GM23338 (cell line): ENCODE results near the gene NOPCHAP1. TPM values are rescaled to one million over a fixed set of nuclear protein-coding genes. Genes with fewer than 3 reads are reported as not detected.

Experiments used
- ATAC-seq: fragments of 200-7000 bp; cut with Tn5 transposase; 3 replicates; pipeline ENCODE4 v1.9.1; 2020
- DNase-seq: peaks from one replicate; pipeline ENCODE4 v3.0.0-alpha.2; 2015; ENCODE audit warnings: low spot score
- H2AFZ ChIP-seq: fragments of 200-600 bp; sonication (generic); 2 replicates; pipeline ENCODE4 v1.8.0; 2016; ENCODE audit warnings: antibody characterized with exemption, mild to moderate bottlenecking, moderate library complexity
- H3F3A ChIP-seq: fragments of 200-600 bp; sonication (generic); replicated peaks from 2 replicates; pipeline ENCODE4 v1.8.0; 2017; ENCODE audit warnings: antibody characterized with exemption, mixed run types, low read depth
- H3K27ac ChIP-seq: fragments of 200-600 bp; sonication (generic); 2 replicates; pipeline ENCODE4 v1.6.1; 2016; ENCODE audit warnings: low read depth
- H3K27me3 ChIP-seq: fragments of 200-600 bp; sonication (generic); 2 replicates; pipeline ENCODE4 v1.8.0; 2016; ENCODE audit warnings: mild to moderate bottlenecking, mixed run types, moderate library complexity; ENCODE audit not compliant: insufficient read depth
- H3K36me3 ChIP-seq: fragments of 200-600 bp; sonication (generic); 2 replicates; pipeline ENCODE4 v1.8.0; 2016; ENCODE audit warnings: mild to moderate bottlenecking; ENCODE audit not compliant: insufficient read depth
- H3K4me1 ChIP-seq: fragments of 200-600 bp; sonication (generic); 2 replicates; pipeline ENCODE4 v1.8.0; 2016; ENCODE audit warnings: mild to moderate bottlenecking, moderate library complexity; ENCODE audit not compliant: insufficient read depth
- H3K4me2 ChIP-seq: fragments of 200-600 bp; sonication (generic); 2 replicates; pipeline ENCODE4 v1.7.1; 2017; ENCODE audit warnings: mixed run types
- H3K4me3 ChIP-seq: fragments of 200-600 bp; sonication (generic); 2 replicates; pipeline ENCODE4 v1.6.1; 2016; ENCODE audit warnings: mixed run types
- H3K79me2 ChIP-seq: fragments of 200-600 bp; sonication (generic); replicated peaks from 2 replicates; pipeline ENCODE4 v1.8.0; 2017; ENCODE audit warnings: mild to moderate bottlenecking; ENCODE audit not compliant: insufficient read depth
- H3K9me2 ChIP-seq: fragments of 200-600 bp; sonication (generic); 2 replicates; pipeline ENCODE4 v1.8.0; 2017; ENCODE audit not compliant: insufficient read depth
- H4K20me1 ChIP-seq: fragments of 200-600 bp; sonication (generic); replicated peaks from 2 replicates; pipeline ENCODE4 v1.8.0; 2017; ENCODE audit warnings: mild to moderate bottlenecking; ENCODE audit not compliant: insufficient read depth
- H3K27ac Mint-ChIP-seq: 2 replicates; pipeline ENCODE4 v1.8.0; 2020; ENCODE audit warnings: inconsistent platforms, mild to moderate bottlenecking, moderate library complexity, mixed read lengths
- H3K27me3 Mint-ChIP-seq: 3 replicates; pipeline ENCODE4 v1.8.0; 2022; ENCODE audit warnings: low read depth, mild to moderate bottlenecking, moderate library complexity, mixed read lengths, inconsistent platforms; ENCODE audit not compliant: insufficient read depth, poor library complexity
- H3K36me3 Mint-ChIP-seq: 3 replicates; pipeline ENCODE4 v1.8.0; 2021; ENCODE audit warnings: low read depth, mild to moderate bottlenecking, inconsistent platforms, moderate library complexity, mixed read lengths
- H3K4me1 Mint-ChIP-seq: 3 replicates; pipeline ENCODE4 v1.8.0; 2020; ENCODE audit warnings: mild to moderate bottlenecking, inconsistent platforms, mixed read lengths
- H3K4me3 Mint-ChIP-seq: 3 replicates; pipeline ENCODE4 v1.8.0; 2021; ENCODE audit warnings: moderate library complexity, mild to moderate bottlenecking, inconsistent platforms, mixed read lengths
- H3K9me3 Mint-ChIP-seq: 3 replicates; pipeline ENCODE4 v1.8.0; 2020; ENCODE audit warnings: moderate library complexity, mild to moderate bottlenecking, inconsistent platforms, mixed read lengths
- CREB1 ChIP-seq: fragments of 250-450 bp; sonication (Bioruptor Pico); IDR thresholded peaks from 2 replicates; pipeline ENCODE4 v1.5.0; 2020; ENCODE audit warnings: low read depth, mild to moderate bottlenecking, moderate library complexity
- CTCF ChIP-seq, 2 experiments: fragments of 200-600 bp in 1 of 2; sonication (generic) in 1 of 2; conservative IDR thresholded peaks; 2 replicates each; pipeline versions ENCODE4 v1.5.1 to v1.6.1; 2016 to 2017; ENCODE audit warnings: antibody characterized with exemption in 2 of 2, low read depth in 2 of 2, mild to moderate bottlenecking in 2 of 2, moderate library complexity in 1 of 2
- EZH2 ChIP-seq: fragments of 200-600 bp; sonication (generic); IDR thresholded peaks from one replicate; pipeline ENCODE4 v1.8.0; 2017; ENCODE audit warnings: antibody characterized with exemption, mild to moderate bottlenecking, low read depth; ENCODE audit not compliant: unreplicated experiment
- EZH2phosphoT487 ChIP-seq: fragments of 200-600 bp; sonication (generic); IDR thresholded peaks from one replicate; pipeline ENCODE4 v1.8.1; 2018; ENCODE audit warnings: antibody characterized with exemption; ENCODE audit not compliant: unreplicated experiment
- POLR2AphosphoS5 ChIP-seq: IDR thresholded peaks from 2 replicates; pipeline ENCODE4 v1.6.1; 2016; ENCODE audit warnings: antibody characterized with exemption, low read depth
- STAT1 ChIP-seq: IDR thresholded peaks from one replicate; pipeline ENCODE4 v1.6.1; 2016; ENCODE audit warnings: antibody characterized with exemption; ENCODE audit not compliant: unreplicated experiment
- ZNF114 ChIP-seq: fragments of 250-450 bp; sonication (Bioruptor Pico); IDR thresholded peaks from 2 replicates; pipeline ENCODE4 v1.5.0; 2020; ENCODE audit warnings: mild to moderate bottlenecking, moderate library complexity
- ZNF331 ChIP-seq: fragments of 250-450 bp; sonication (Bioruptor Pico); IDR thresholded peaks from 2 replicates; pipeline ENCODE4 v1.5.0; 2020; ENCODE audit warnings: low read depth, mild to moderate bottlenecking, moderate library complexity
- ZNF462 ChIP-seq: fragments of 250-450 bp; sonication (Bioruptor Pico); IDR thresholded peaks from 2 replicates; pipeline ENCODE4 v1.5.0; 2020; ENCODE audit warnings: mild to moderate bottlenecking, moderate library complexity
- polyA plus RNA-seq: library from polyadenylated mRNA; unstranded; fragments of >200 nt; fragmentation: Nextera tagmentation; extraction: Ambion mirVana; gene quantifications from 2 replicates; pipeline ENCODE4 v1.2.1, GENCODE V29; 2016
- total RNA-seq: library from RNA; depleted of rRNA; stranded (reverse); fragments of >200 nt; shearing (Covaris generic); gene quantifications from 2 replicates; pipeline ENCODE4 v1.2.3, GENCODE V29; 2014

Gene NOPCHAP1
- total and polyA plus RNA-seq, 2 experiments from 2014 or later, result 14.7 to 221 TPM

- H3K27me3 Mint-ChIP-seq, result no peaks in the 10 kb centered on the region
- peak; percentile 17 for DNase-seq
- Histone ChIP-seq H3K4me1 (0 out of 2 replicates have a peak, but pooled peaks cover 8% of the 10 kb centered on the region), H3K4me3 (no peak overlapping the region), H3K27ac (no peak overlapping the region; the same call in 1 of the 2 replicates), H3K27me3 (no peaks in the 10 kb centered on the region), H3K79me2 (0 out of 2 replicates have a peak, but pooled peaks cover 1% of the 10 kb centered on the region), H3F3A (no peaks in the 10 kb centered on the region), H4K20me1 (peaks cover 5% of the 10 kb centered on the region; the same call in 1 of the 2 replicates), H3K4me2 (no peak overlapping the region), H3K9me2 (no peaks in the 10 kb centered on the region), H3K36me3 (no peaks in the 10 kb centered on the region), H2AFZ (no peak overlapping the region)
- TF ChIP-seq ZNF114 (CRISPR knock-in tag) (no peak), STAT1 (no peak)
- H3K27ac Mint-ChIP-seq, result peak overlapping the region; percentile 25
- H3K4me1 Mint-ChIP-seq, result peaks cover 19% of the 10 kb centered on the region; the same call in 2 of the 3 replicates
- no peaks in the 10 kb centered on the region for H3K9me3 Mint-ChIP-seq
- H3K36me3 Mint-ChIP-seq, result no peaks in the 10 kb centered on the region; the same call in 1 of the 3 replicates
- no peak for ATAC-seq
- H3K4me3 Mint-ChIP-seq, result no peak overlapping the region
These were observed 34.3 kb downstream of the NOPCHAP1 start for GRCh38 chr12:105020241-105020962.

- Mint-ChIP-seq H3K4me1 (peaks cover 11% of the 10 kb centered on the region; the same call in 2 of the 3 replicates), H3K36me3 (no peaks in the 10 kb centered on the region; the same call in 2 of the 3 replicates), H3K4me3 (no peak overlapping the region), H3K27ac (no peak overlapping the region), H3K27me3 (no peaks in the 10 kb centered on the region), H3K9me3 (no peaks in the 10 kb centered on the region)
- Histone ChIP-seq H3K79me2 (no peaks in the 10 kb centered on the region), H4K20me1 (peaks cover 5% of the 10 kb centered on the region; the same call in 1 of the 2 replicates), H3K9me2 (no peaks in the 10 kb centered on the region), H3K36me3 (no peaks in the 10 kb centered on the region), H3K27me3 (no peaks in the 10 kb centered on the region), H3K4me3 (no peak overlapping the region), H3K4me1 (0 out of 2 replicates have a peak, but pooled peaks cover 8% of the 10 kb centered on the region), H3K27ac (no peak overlapping the region), H3F3A (no peaks in the 10 kb centered on the region), H2AFZ (no peak overlapping the region), H3K4me2 (no peak overlapping the region)
- ATAC-seq, result no peak
- no peak for DNase-seq
- TF ChIP-seq ZNF331 (CRISPR knock-in tag), result no peak
- TF ChIP-seq ZNF114 (CRISPR knock-in tag), result no peak
- no peak for TF ChIP-seq ZNF462 (CRISPR knock-in tag)
- TF ChIP-seq POLR2AphosphoS5, result no peak
- no peak for TF ChIP-seq STAT1
- TF ChIP-seq CREB1 (CRISPR knock-in tag), result no peak
- no peak for TF ChIP-seq EZH2
- no peak for TF ChIP-seq CTCF (conservative IDR thresholded peaks at IDR 0.05; ENCODE audit: low read depth in 2 of 2)
- no peak for TF ChIP-seq EZH2phosphoT487
These were observed 38.8 kb downstream of the NOPCHAP1 start for GRCh38 chr12:105024928-105025327.
